HG03066 (cell line): Measurements from ENCODE around the gene CADPS2.
"Not testable (repeated sequence)": the region's sequence is repeated elsewhere in the genome, so short reads cannot be mapped to it uniquely, and the experiment has no call there.

Experiments
- ATAC-seq: cut with Tn5 transposase; IDR thresholded peaks from one replicate; pipeline ENCODE4 v1.9.1; 2021; ENCODE audit warnings: low read depth; ENCODE audit not compliant: unreplicated experiment

Gene CADPS2

GRCh38 chr7:122719010-122719578 lies 167.2 kb downstream of the CADPS2 start:
- no peak for ATAC-seq

GRCh38 chr7:122717356-122718089 lies 168.7 kb downstream of the CADPS2 start:
- ATAC-seq, result no peak

GRCh38 chr7:122715183-122715582 lies 171.1 kb downstream of the CADPS2 start:
- ATAC-seq, result no peak

- no peak for ATAC-seq
These were observed 175.3 kb downstream of the CADPS2 start for GRCh38 chr7:122710916-122711315.

DNA sequence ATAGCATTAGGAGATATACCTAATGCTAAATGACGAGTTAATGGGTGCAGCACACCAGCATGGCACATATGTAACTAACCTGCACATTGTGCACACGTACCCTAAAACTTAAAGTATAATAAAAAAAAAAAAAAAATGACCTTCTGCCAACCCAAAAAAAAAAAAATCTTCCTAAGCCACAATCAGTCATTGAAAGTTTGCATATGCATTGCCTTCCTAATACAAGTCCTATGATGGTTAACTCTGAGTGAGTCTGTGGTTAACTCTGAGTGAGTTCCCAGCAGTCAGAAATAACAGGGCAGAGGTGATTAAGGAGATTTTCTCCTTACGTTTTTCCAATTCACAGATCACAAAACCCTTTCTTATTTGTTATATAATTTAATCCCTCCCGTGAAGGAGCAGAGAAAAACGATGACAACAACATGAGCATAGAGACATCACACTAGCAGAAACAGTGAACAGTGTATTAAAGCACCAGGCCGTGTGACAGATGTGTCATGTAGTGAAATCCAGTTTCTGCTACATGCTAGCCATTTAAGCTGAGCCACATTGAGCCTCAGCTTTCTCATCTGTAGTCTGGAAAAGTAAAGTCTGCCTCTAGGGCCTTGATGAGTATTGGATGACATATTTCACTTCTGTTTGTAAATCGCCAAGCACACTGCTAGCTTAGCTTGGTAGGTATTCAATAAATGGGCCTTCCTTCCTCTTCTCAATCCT lies 176.2 kb downstream of the CADPS2 start:
- ATAC-seq, result no peak

- ATAC-seq, result no peak
These were observed 179.4 kb downstream of the CADPS2 start for GRCh38 chr7:122706836-122707235.

DNA sequence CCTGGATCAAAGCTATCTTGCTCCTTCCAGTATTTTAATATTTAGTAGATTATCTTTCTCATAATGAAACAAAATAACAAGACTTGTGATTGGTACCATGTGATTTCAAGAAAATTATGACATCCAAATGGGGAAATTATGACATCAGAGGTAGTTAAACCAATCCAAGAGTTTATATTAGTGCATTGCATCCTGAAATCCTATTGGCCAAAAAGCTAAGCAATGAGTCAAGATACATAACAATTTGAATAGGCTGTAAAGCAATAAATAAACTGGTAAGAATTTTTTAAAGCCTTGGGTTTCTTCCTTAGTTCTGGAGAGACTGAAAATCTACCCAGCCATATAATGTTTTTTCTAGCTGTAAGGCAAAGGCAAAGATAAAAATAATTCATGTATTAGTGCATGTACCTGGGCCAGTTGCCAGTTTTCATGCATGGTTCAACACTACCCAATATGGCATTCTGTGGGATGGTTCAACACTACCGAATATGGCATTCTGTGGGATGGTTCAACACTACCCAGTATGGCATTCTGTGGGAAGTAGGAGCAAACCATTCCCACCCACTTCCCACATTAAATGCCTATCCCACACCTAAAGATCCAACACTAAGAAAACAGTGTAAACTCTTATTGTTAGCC lies 183.3 kb downstream of the CADPS2 start, which contains the start of gene RNF148:
Gene RNF148, minus strand, starts transcription at position 51 of the 639 bp plus-strand sequence. CDS start 172 bp downstream, outside the sequence.
- ATAC-seq, result no peak

DNA sequence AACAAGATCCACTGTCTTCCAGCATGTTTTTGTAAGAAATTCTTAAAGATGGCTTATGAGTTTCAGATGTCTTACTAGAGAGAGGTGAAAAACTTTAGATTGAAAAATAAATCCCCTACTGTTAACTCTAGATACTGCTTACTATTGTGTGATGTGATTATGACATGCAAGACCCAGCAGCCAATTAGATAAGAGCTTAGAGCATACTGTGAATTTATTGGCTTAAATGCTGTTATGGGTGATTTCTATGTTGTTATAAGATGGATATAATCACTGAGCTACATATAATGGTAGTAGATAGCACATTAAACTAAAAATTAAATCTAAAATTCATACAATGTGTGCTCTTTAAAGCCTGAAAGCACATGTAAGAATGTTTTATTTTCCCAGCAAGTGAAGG lies 187.2 kb downstream of the CADPS2 start, which contains the start of gene RNF133:
Gene RNF133, minus strand, starts transcription at position 101 of the 400 bp plus-strand sequence. CDS start 199 bp downstream, outside the sequence.
- no peak for ATAC-seq

- no peak for ATAC-seq
These were observed 190.4 kb downstream of the CADPS2 start for GRCh38 chr7:122695816-122696215.

DNA sequence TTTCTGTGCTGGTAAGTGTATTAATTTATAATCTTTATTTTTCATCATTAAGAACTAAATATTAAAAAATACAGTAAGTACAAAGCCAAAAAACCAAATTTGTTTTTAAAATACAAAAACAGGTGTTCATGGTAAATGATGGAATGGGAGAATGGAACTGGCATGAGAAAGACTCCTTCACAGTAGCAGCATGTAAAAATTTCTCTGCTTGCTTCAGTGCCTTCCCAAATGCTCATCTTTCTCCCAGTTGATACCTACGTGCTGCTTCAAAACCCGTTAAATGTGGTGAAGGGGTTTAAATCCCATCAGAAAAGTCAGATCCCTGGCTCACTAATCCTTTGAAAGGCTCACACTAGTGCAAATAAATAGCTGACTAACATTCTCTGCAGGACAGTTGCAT lies 191.6 kb downstream of the CADPS2 start:
- ATAC-seq, result no peak

GRCh38 chr7:122692769-122693309 lies 193.4 kb downstream of the CADPS2 start:
- ATAC-seq, result no peak

DNA sequence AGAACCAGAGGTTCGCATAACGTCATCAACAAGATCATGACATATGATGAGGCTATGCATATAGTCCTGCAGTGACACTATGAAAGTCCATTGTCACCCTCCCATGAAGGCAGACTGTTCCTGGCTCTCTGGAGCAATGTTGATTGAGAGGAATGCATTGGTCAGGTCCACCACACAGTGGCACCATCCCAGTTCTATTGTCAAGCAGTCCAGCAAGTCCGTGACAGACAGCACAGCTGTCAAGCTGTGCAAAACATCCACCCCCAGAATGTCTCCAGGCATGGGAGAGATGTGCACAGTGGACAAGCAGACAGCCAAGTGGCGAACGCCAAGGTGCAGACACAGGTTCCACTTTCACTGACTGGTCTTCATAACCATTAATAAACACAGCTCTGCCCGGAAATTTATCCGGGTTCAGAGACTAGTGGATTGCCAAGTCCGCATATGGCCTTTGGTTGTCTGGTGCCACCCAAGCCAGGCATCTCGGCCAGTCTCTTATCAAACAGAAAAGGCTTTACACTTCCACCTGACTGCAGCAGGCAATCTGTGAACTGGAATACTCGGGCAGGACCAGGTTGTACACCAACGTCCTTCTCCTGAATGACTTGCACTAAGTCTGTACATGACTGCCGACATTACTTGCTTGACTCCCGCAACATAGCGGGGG lies 194.6 kb downstream of the CADPS2 start:
- no peak for ATAC-seq

DNA sequence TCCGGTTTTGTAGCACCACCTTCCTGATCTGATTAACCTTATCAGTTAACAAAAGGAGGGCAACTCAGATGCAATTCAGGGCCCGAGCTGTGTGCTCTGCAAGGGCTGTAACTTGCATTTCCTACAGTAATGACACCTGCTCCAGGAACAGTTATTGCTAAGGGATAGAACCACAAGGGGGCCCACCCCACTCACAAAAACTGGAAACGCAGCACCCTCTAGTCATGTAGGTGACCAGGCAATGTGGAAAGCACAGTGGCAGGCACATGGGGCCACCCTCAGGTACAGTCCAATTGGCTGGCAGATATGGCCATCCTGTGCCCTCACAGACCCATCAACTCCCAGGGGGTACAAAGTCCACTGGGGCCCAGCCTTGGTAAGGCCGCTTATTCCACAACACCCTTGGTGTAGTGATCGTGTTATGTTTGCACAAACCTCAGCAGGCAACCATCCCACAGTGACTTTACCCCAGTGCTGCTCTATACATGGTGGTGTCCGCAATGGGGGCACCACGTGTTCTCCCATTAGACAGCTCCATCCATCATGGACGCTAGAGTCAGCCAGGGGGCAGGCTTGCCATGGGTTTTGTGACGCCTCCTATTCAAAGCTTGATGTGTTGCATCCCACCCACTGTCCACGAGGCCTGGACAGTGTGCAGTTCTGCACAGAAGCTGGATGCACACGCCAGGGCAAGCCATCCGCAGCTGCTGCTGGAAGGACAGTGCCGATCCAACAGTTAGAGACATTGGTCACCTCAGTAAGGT lies 196.7 kb downstream of the CADPS2 start:
- ATAC-seq, result no peak

- no peak for ATAC-seq
These were observed 197.8 kb downstream of the CADPS2 start for GRCh38 chr7:122688400-122688998.

DNA sequence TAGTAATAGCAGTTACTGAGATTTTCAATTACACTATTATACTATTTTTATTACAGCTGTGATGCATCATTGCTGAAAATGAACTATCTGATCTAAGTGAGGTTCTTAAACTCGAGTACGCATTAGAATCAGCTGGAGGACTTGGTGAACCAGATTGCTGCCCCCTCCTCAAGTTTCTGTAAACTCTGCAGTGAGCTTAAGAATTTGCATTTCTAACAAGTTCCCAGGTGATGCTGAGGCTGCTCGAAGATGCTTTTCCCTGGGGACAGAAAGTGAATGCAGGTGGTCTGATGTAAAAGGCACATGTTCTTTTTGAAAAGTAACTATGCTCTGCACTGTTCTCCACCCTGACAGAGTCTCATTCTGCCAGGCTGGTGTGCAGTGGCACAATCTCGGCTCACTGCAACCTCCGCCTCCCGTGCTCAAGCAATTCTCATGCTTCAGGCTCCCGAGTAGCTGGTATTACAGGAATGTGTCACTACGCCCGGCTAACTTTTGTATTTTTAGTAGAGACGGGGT lies 199.8 kb downstream of the CADPS2 start:
- no peak for ATAC-seq

GRCh38 chr7:122684504-122684903 lies 201.8 kb downstream of the CADPS2 start:
- ATAC-seq, result no peak

GRCh38 chr7:122682815-122683550 lies 203.3 kb downstream of the CADPS2 start:
- ATAC-seq, result no peak

DNA sequence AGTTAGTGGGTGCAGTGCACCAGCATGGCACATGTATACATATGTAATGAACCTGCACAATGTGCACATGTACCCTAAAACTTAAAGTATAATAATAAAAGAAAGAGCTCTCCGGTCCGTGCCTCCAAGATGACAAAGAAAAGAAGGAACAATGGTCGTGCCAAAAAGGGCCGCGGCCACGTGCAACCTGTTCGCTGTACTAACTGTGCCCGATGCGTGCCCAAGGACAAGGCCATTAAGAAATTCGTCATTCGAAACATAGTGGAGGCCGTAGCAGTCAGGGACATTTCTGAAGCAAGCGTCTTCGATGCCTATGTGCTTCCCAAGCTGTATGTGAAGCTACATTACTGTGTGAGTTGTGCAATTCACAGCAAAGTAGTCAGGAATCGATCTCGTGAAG lies 205.1 kb downstream of the CADPS2 start:
- not testable (repeated sequence) for ATAC-seq
